Dermis blood vessel endothelial cell (primary cell): ENCODE data around the gene MRPL17. TPM values are rescaled to one million over a fixed set of nuclear protein-coding genes. Genes with fewer than 3 reads are reported as not detected.

Experiments used
- DNase-seq: peaks from one replicate; pipeline ENCODE4 v3.0.0; 2010
- total RNA-seq: library from RNA; depleted of rRNA; stranded (reverse); fragments of >200 nt; gene quantifications from 2 replicates; pipeline ENCODE4 v1.2.3, GENCODE V29; 2014

The MRPL17 gene
- total RNA-seq, 1 donor from 2014 or later: 61.6 TPM

DNA sequence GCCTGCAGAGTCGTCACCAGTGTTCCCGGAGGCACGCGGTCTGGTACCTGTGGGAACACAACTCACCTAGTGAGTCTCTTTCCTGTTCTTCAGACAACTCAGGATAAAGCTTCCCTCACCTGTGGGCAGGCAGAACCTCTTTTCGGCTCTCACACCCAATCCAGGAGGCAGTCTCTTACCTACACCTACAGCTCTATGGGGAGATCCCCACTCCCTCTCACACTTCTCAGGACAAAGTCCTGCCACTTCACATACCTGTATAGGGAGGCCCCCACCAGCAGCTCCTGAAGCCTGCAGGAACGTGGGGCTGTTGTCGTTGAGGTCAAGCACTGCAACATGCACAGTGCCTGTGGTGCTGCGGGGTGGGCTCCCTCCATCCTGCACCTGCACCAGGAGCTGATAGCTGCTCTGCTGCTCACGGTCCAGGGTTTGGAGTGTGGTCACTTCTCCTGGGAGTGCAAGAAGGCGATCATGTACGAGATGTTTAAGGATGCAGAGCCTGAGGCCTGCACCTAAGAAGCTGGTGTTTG is 51.7 kb downstream of the MRPL17 start:
- DNase-seq: no peak

DNA sequence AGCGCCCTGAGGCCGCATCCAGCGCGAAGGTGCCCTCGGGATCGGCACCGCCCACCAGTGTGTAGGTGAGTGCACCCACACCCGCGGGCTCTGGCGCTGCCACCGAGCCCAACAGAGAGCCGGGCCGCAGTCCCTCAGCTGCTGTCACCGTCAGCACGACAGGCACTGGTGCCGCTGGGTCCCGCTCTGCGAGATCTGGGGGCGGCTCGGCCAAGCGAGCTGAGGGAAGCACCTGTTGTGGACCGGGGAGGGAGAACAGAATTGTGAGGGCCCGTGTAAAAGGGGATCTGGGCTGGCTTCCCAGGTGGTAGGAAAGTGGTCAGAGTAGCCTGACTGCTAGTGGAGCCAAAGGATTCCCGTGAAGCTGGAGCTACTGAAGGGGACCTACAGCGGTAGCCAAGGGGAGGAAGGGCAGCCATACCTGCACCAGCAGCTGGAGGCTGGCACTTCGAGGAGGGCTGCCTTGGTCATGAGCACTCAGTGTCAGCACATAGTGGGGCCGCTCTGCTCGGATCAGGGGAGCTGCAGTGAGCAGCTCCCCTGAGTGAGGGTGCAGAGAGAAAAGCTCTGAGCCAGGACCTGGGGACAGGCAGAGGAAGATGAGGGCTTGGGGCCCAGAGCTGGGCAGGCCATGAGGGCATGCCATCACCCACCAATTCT is 52.4 kb downstream of the MRPL17 start:
- no peak for DNase-seq

Other genes with a start within 250 kb of the MRPL17 start
- 0.19 and 0.51 TPM in 2 replicates for gene HPX, start 242.4 kb downstream of the MRPL17 start, total RNA-seq
- gene TRIM3, start 209.4 kb downstream of the MRPL17 start, total RNA-seq: 18.4 and 19.8 TPM in 2 replicates
- 46.6 and 47.0 TPM in 2 replicates for gene ARFIP2, start 202.0 kb downstream of the MRPL17 start, total RNA-seq
- gene TIMM10B, start 201.8 kb downstream of the MRPL17 start, total RNA-seq: 26.4 and 32.5 TPM in 2 replicates
- 2.6 and 5.1 TPM in 2 replicates for gene DNHD1, start 186.1 kb downstream of the MRPL17 start, total RNA-seq
- 15.1 and 16.0 TPM in 2 replicates for gene RRP8, start 79.7 kb downstream of the MRPL17 start, total RNA-seq
- gene ILK, start 79.6 kb downstream of the MRPL17 start, total RNA-seq: 163 and 202 TPM in 2 replicates
- gene TAF10, start 71.1 kb downstream of the MRPL17 start, total RNA-seq: 27.5 and 34.2 TPM in 2 replicates
- 137 and 197 TPM in 2 replicates for gene TPP1, start 63.9 kb downstream of the MRPL17 start, total RNA-seq
- gene DCHS1, start 27.5 kb downstream of the MRPL17 start, total RNA-seq: 61.8 and 81.7 TPM in 2 replicates
- gene OR2AG2, start 88.6 kb upstream of the MRPL17 start, total RNA-seq: not detected in 2 replicates
- gene OR2AG1, start 99.7 kb upstream of the MRPL17 start, total RNA-seq: not detected in 2 replicates
- 0.05 and 0.17 TPM in 2 replicates for gene OR6A2, start 116.3 kb upstream of the MRPL17 start, total RNA-seq
- gene OR10A5, start 162.3 kb upstream of the MRPL17 start, total RNA-seq: not detected in 2 replicates
- not detected in 2 replicates for gene OR10A2, start 179.7 kb upstream of the MRPL17 start, total RNA-seq
- gene OR10A4, start 193.3 kb upstream of the MRPL17 start, total RNA-seq: not detected in 2 replicates
- gene OR2D2, start 209.2 kb upstream of the MRPL17 start, total RNA-seq: 0.17 TPM in 1 of 2 replicates, not detected in the other
- not detected in 2 replicates for gene OR2D3, start 237.7 kb upstream of the MRPL17 start, total RNA-seq
- gene ZNF215, start 243.1 kb upstream of the MRPL17 start, total RNA-seq: 0.70 and 1.7 TPM in 2 replicates